HG02852 (cell line): ENCODE results near the gene C2CD3.

ENCODE experiments used
- ATAC-seq: cut with Tn5 transposase; IDR thresholded peaks from one replicate; pipeline ENCODE4 v1.9.1; 2021; ENCODE audit warnings: mild to moderate bottlenecking, moderate library complexity; ENCODE audit not compliant: unreplicated experiment

The C2CD3 gene

GRCh38 chr11:73965764-73966121, 205.1 kb downstream of the C2CD3 start:
- no peak for ATAC-seq

- ATAC-seq, result no peak
Observed at GRCh38 chr11:73965076-73965763, 205.6 kb downstream of the C2CD3 start.

- no peak for ATAC-seq
Observed at GRCh38 chr11:73963861-73964260, 206.9 kb downstream of the C2CD3 start.
